Femur (tissue), 1 donor: Measurements from ENCODE around the gene MED17.

Experiments
- DNase-seq: peaks from one replicate; pipeline ENCODE4 v3.0.0-alpha.2; 2017

Gene MED17

GRCh38 chr11:93817426-93818348, 33.6 kb downstream of the MED17 start:
- no peak for DNase-seq

GRCh38 chr11:93819966-93820695, 36.0 kb downstream of the MED17 start:
- DNase-seq: no peak

DNA sequence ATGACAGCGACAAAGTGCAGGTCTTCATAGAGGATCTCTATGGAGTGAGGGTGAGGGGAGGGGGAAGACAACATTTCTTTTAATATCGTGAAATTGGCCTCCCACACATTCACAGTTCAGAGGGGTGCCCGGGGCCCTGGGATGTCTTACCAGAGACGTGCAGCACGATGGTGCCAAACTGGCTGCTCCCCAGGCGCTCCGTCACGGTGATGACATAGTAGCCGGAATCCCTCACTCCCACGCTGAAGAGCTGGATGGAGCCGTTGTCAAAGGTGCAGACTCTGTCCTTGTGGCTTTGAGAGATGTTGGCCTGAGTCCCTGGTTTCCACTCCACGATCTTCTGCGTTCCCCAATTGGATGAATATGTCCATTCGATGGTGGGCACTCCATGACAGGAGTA, 36.8 kb downstream of the MED17 start:
- DNase-seq: no peak

GRCh38 chr11:93821617-93822016, 37.5 kb downstream of the MED17 start:
- no peak for DNase-seq

DNA sequence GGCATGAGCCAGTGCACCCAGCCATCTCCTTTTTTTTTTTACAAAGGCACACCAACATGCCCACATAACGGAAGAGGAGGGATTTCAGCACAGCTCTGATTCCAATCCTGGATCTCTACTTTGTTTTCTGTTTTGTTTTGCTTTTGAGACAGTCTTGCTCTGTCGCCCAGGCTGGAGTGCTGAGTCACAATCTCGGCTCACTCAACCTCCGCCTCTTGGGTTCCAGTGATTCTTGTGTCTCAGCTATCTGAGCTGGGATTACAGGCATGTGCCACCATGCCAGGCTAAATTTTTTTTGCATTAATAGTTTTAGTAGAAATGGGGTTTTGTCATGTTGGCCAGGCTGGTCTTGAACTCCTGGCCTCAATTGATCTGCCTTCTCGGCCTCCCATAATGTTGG, 38.3 kb downstream of the MED17 start:
- no peak for DNase-seq

DNA sequence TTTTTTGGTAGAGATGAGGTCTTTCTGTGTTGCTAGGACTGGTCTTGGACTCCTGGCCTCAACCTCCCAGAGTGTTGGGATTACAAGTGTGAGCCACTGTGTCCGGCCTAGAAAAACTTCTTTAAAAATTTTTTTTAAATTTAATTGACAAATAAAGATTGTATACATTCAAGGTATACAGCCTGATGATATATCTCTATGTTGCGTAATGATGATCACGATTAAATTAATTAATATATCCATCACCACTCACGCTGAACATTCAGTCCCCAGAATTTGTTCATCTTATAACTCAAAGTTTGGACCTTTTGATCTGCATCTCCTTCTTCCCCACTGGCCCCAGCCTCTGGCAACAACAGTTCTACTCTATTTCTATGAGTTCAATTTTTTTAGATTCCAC, 39.1 kb downstream of the MED17 start:
- no peak for DNase-seq

DNA sequence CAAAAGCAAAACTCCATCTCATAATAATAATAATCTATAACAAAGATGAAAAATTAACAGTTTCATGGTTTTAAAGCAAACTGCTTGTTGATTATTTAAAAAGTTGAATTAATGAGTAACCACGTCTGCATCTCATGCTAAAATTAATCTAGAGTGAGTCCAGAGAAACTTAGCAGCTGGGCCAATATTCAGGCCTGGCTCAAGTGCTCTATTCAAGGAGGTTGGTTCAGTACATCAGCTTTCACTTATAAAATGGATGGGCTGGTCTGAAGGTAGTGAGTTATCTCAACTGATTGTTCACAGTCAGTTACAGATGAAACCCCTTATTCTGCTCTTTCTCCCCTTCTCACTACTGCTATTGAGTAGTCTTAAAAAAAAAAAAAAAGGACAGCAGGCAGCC, 43.3 kb downstream of the MED17 start:
- no peak for DNase-seq

- DNase-seq: no peak
Observed at GRCh38 chr11:93829598-93829997, 45.5 kb downstream of the MED17 start.

GRCh38 chr11:93831343-93832127, 47.5 kb downstream of the MED17 start:
- no peak for DNase-seq

DNA sequence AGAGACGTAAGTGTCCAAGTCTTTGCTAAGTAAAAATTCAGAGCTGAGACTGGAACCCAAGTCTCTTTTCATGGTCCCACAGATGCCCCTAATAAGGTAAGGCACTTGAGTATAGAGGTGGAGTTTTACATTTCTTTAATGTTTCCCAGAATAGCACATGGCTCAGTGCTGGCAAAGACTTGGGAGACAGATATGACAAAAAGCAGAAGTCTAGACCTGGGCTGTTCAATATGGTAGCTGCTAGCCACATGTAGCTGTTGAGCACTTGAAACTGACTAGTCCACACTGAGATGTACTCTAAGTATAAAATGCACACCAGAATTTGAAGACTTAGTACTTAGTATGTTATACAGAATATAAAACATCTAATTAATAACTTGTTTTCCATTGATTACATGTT, 48.7 kb downstream of the MED17 start:
- no peak for DNase-seq

DNA sequence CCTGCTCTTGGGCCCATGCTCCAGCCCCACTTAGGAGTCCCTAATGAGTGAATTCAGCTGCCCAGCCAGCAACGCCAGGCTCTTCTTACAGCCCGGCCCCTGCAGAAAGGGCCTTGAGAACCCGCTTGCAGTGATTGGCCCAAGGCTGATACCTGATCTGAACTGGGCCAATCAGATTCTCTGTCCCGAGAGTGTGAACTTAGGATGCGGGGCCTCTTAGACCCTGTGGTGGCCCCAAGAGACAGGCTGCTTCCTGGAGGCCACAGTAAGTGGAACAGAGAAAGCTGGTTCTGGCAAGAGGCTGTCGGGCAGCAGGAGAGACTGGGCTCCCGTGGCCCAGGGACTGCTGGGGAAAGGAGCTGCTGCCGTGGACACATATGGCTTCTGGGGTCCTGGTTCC, 54.9 kb downstream of the MED17 start:
- DNase-seq: no peak

- DNase-seq: no peak
Observed at GRCh38 chr11:93840180-93840579, 56.1 kb downstream of the MED17 start.

DNA sequence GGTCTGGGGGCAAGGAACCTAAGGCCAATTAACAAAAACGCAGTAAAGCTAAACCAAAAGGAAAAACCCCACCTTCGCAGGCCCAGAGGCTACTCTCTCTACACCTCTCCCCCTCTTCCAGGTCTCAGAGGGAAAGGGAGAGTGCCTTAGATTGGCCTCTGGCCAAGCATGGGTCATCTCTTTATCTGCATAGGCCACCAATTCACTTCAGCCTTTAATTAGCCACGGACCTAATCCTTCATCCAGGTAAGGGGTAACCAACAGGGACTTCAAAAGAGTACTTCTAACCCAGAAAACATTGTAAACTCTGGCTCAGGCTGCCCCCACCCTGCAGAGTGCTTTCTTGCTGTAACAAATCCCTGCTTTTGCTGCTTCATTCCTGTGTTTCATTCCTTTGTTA, 56.9 kb downstream of the MED17 start:
- no peak for DNase-seq

- no peak for DNase-seq
Observed at GRCh38 chr11:93841446-93841845, 57.4 kb downstream of the MED17 start.

GRCh38 chr11:93842034-93842433, 58.0 kb downstream of the MED17 start:
- DNase-seq: no peak

- DNase-seq: no peak
Observed at GRCh38 chr11:93842461-93842860, 58.4 kb downstream of the MED17 start.

DNA sequence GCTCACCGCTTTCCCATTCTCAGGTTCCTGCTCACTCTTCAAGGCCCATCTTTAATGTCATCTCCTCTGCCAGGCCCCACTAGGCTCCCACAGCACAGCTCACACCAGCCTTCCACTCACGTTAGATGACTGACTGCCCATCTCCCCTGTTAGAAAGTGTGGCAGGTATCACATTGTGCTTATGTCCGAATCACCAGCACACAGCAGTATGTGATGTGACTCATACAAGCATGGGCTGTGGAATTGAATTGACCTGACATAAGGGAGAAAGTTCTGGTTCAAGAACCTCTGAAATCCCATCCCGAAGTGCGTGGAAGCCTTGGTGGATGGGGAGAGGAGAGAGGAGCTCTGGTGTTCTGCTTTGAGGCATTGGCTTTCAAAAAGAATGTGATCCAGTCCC, 59.8 kb downstream of the MED17 start:
- DNase-seq: no peak

- no peak for DNase-seq
Observed at GRCh38 chr11:93844568-93844967, 60.5 kb downstream of the MED17 start.

GRCh38 chr11:93845181-93846092, 61.4 kb downstream of the MED17 start:
- no peak for DNase-seq

DNA sequence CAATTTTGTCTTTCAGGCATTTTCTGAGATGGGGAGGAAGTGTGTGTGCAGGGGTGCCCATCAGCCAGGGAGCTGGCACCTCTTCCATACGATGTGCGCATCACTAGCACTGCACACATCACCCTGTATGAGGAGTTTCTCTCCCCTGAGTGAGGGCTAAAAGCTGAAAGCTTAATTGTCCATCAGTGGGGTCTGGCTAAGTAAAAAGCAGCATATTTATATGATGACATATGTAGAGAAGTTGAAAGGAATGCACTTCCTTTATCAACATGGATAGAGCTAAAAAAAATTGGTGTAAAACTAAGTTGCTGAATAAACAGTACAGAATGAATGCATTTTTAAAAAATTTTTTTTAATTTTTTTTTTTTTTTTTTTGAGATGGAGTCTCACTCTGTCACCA, 62.3 kb downstream of the MED17 start:
- no peak for DNase-seq

DNA sequence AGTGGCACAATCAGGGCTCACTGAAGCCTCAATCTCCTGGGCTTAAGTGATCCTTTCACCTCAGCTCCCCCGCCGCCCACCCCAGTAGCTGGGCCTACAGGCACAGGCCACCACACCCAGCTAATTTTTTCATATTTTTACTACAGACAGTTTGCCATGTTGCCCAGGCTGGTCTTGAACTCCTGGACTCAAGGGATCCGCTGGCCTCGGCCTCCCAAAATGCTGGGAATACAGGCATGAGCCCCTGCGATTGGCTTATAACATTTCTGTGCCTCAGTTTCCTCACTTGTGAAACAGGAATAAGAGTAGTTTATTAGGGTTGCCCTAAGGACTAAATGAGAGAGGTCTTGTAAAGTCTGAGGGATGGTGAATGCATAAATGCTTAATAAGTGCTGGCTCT, 65.1 kb downstream of the MED17 start:
- DNase-seq: no peak
